ENCODE data around the gene OSBPL10.

DNA sequence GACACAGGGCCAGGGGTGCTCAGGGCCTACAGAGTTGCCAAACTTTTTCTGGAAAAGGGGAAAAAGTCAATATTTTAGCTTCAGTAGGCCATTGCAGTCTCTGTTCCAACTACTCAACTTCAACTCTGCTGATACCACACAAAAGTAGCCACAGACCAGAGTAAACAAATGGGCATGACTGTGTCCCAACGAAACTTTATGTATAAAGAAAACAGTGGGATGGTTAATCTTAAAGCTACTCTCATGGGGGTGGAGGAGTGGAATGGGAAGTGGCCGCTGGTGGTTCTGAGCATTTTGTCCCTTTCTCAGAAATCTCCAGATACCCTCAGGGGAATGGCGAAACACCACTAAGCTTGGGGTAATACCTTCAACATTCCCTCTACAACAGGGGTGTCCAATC, 69.9 kb downstream of the OSBPL10 start:
- TF ChIP-seq POLR2A (IDR thresholded peaks at IDR 0.05; ENCODE audit: low read depth, low read length), result no peak
- no peak for TF ChIP-seq TAF1 (IDR thresholded peaks at IDR 0.05; ENCODE audit: low read depth, low read length)
- TF ChIP-seq POLR2AphosphoS5 (IDR thresholded peaks at IDR 0.05; ENCODE audit: low read depth, low read length), result no peak
